Measurements from ENCODE around the gene P2RY14. TPM values are rescaled to one million over a fixed set of nuclear protein-coding genes. Genes with fewer than 3 reads are reported as not detected.

Gene P2RY14
- total RNA-seq (ENCODE audit: low replicate concordance): 0.14 and 0.60 TPM in 2 replicates
- long read RNA-seq: 0 reads

DNA sequence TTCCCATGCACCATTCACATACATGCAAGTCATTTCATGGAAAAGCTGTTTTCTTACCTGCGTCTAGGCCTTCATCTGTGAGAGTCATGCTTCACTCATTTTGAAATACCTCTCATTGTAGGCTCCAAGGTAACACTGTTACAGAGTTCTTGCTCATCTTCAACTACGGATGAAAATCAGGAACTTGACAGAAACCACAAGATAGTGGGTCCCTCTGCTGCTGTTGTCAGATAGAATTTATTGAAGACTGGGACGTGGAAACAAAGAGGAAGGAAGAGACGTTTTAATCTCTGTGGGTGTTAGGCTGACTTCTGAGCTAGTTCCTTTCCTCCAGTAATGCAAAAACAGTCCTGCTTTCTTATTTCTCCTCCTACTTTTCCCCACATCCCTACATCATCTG lies at the start of gene P2RY14:
TSS of gene P2RY14 (minus strand) at position 313 of the 400 bp plus-strand sequence. CDS start 64,226 bp downstream, outside the sequence.
- no peak for DNase-seq (ENCODE audit: extremely low spot score, unreplicated experiment)
- TF ChIP-seq CTCF (conservative IDR thresholded peaks at IDR 0.05): no peak
- no peak within 1 kb of the TSS for H3K27ac Mint-ChIP-seq

DNA sequence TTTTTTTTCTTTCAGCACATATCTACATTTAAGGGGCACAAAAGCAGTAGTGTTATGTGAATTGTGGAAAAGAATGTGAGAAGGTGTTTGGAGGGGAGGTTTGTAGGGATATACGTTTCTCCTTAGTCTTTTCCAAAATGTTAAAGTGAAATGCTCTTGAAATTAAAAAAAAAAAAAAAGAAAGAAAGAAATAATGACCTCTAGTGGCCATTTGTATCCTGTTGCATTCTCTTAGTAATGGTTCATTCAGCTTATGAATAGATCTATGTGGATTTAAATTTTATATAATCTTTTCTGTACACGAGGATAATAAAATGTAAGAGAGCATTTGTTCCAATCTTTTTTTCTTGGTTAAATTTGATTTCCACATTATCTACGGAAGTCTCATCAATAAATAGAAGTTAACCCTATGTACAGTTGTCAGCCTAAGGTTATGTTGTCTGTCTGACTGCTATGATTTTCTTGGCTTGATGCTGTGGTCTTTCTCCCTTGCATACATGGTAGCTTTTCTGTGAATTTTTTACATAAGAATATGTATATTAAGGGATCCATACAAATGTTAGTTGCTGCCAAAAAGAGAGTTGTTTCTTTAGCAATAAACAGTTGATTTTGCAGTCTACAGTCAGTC lies 49.3 kb upstream of the P2RY14 start:
- DNase-seq (ENCODE audit: extremely low spot score, unreplicated experiment): no peak
- peak; percentile 79 for TF ChIP-seq CTCF (conservative IDR thresholded peaks at IDR 0.05)
- H3K4me1 Mint-ChIP-seq (ENCODE audit: unreplicated experiment): no peaks in the 10 kb centered on the region
- H3K27me3 Mint-ChIP-seq: no peaks in the 10 kb centered on the region
- H3K9me3 Mint-ChIP-seq: peaks cover 7% of the 10 kb centered on the region
- H3K36me3 Mint-ChIP-seq: no peaks in the 10 kb centered on the region
- no peak overlapping the region for H3K27ac Mint-ChIP-seq
- H3K4me3 Mint-ChIP-seq: no peak overlapping the region

More for the DNA sequence above, at the start of gene P2RY14:
- no peak within 1 kb of the TSS for H3K4me3 Mint-ChIP-seq
- H3K27me3 Mint-ChIP-seq: no peaks in the 10 kb centered on the region
- H3K9me3 Mint-ChIP-seq: no peaks in the 10 kb centered on the region
- peaks cover 15% of the 10 kb centered on the region for H3K4me1 Mint-ChIP-seq (ENCODE audit: unreplicated experiment)
- H3K36me3 Mint-ChIP-seq: no peaks in the 10 kb centered on the region

DNA sequence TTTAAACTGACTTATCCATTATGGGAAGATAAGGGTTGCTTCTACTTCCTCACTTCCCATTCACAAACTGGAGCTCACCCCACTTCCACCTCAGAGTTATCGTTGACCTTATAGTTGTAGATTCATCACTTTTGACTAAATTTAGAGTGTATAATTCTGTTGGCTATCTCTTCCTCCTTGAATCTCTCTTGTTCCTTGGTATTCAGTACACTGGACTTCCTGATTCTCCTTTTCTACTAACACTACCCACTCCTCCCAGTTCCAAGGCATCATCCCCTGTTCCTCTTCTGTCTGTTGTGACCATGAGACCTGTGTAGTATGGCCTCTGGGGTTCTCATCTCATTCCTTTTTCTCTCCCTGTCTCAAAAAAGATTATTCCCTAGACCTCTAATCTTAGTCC lies 44.2 kb upstream of the P2RY14 start:
- H3K27ac Mint-ChIP-seq: no peak overlapping the region
- H3K9me3 Mint-ChIP-seq: peaks cover 10% of the 10 kb centered on the region

GRCh38 chr3:151321526-151321925 lies 43.2 kb upstream of the P2RY14 start:
- Mint-ChIP-seq H3K4me3 (no peak overlapping the region), H3K36me3 (no peaks in the 10 kb centered on the region), H3K4me1 (ENCODE audit: unreplicated experiment) (no peaks in the 10 kb centered on the region), H3K27me3 (no peaks in the 10 kb centered on the region), H3K27ac (no peak overlapping the region), H3K9me3 (peaks cover 10% of the 10 kb centered on the region)
- TF ChIP-seq CTCF (conservative IDR thresholded peaks at IDR 0.05): no peak
- no peak for DNase-seq (ENCODE audit: extremely low spot score, unreplicated experiment)

More for the DNA sequence above, 44.2 kb upstream of the P2RY14 start:
- no peak overlapping the region for H3K4me3 Mint-ChIP-seq
- no peak for TF ChIP-seq CTCF (conservative IDR thresholded peaks at IDR 0.05)
- H3K4me1 Mint-ChIP-seq (ENCODE audit: unreplicated experiment): no peaks in the 10 kb centered on the region
- H3K27me3 Mint-ChIP-seq: no peaks in the 10 kb centered on the region
- no peaks in the 10 kb centered on the region for H3K36me3 Mint-ChIP-seq
- DNase-seq (ENCODE audit: extremely low spot score, unreplicated experiment): no peak

- no peak for DNase-seq (ENCODE audit: extremely low spot score, unreplicated experiment)
- H3K4me3 Mint-ChIP-seq: no peak overlapping the region
- no peak for TF ChIP-seq CTCF (conservative IDR thresholded peaks at IDR 0.05)
- peaks cover 10% of the 10 kb centered on the region for H3K9me3 Mint-ChIP-seq
- peak overlapping the region; percentile 27 for H3K27ac Mint-ChIP-seq
- H3K4me1 Mint-ChIP-seq (ENCODE audit: unreplicated experiment): no peaks in the 10 kb centered on the region
- H3K36me3 Mint-ChIP-seq: no peaks in the 10 kb centered on the region
- no peaks in the 10 kb centered on the region for H3K27me3 Mint-ChIP-seq
These were observed 41.8 kb upstream of the P2RY14 start for GRCh38 chr3:151320131-151320530.

All from type B pancreatic cell (in vitro differentiated cells).